OCI-LY1 (cell line): ENCODE data around the gene PPP1R14B.

ENCODE experiments used
- CTCF ChIP-seq: fragments of 200-600 bp; sonication (generic), shearing (Covaris generic); IDR thresholded peaks from 2 replicates; pipeline ENCODE4 v1.5.1; 2017; ENCODE audit warnings: mild to moderate bottlenecking, antibody characterized with exemption, low read length, moderate library complexity, mixed read lengths
- EZH2 ChIP-seq: fragments of 200-600 bp; sonication (generic), shearing (Covaris generic); IDR thresholded peaks from 2 replicates; pipeline ENCODE4 v1.8.0; 2017; ENCODE audit warnings: borderline replicate concordance, mixed run types, mild to moderate bottlenecking, antibody characterized with exemption, low read length, moderate library complexity, mixed read lengths

- TF ChIP-seq CTCF (no peak), EZH2 (no peak)
Measured at GRCh38 chr11:64249038-64249437, 2.3 kb upstream of the PPP1R14B start.
